H1 (cell line): Measurements from ENCODE around the gene USP35. TPM values are rescaled to one million over a fixed set of nuclear protein-coding genes. Genes with fewer than 3 reads are reported as not detected.

Source experiments
- CTCF ChIA-PET: fragments of 300-600 bp; sonication (Branson Sonifier 250); formaldehyde crosslinking; loops from one replicate; lab custom pipeline; 2021; ENCODE audit not compliant: partially characterized antibody; lab: Charles Lee
- POLR2A ChIA-PET: fragments of 300-600 bp; sonication (Branson Sonifier 250); formaldehyde crosslinking; loops from one replicate; lab custom pipeline; 2021; ENCODE audit warnings: inconsistent platforms; ENCODE audit not compliant: partially characterized antibody; lab: Charles Lee
- DNase-seq, 2 experiments: peaks; one replicate each; pipeline versions ENCODE4 v3.0.0 to v3.0.0-alpha.2; 2010 to 2022; ENCODE audit warnings: low spot score in 2 of 2, low read depth in 1 of 2, mixed read lengths in 1 of 2
- FAIRE-seq: peaks from 2 replicates; lab custom pipeline; 2011; peaks lifted over from hg19 to GRCh38; lab: Jason Lieb, UNC
- H2AFZ ChIP-seq: 2 replicates; pipeline ENCODE4 v1.8.1; 2012; ENCODE audit warnings: low read length, inconsistent platforms
- H2AK5ac ChIP-seq: 2 replicates; pipeline ENCODE4 v1.6.1; 2013; ENCODE audit warnings: low read depth, low read length
- H2BK120ac ChIP-seq: replicated peaks from 2 replicates; pipeline ENCODE3; 2013; ENCODE audit warnings: low read depth, low read length, inconsistent platforms
- H2BK12ac ChIP-seq: 2 replicates; pipeline ENCODE4 v1.6.1; 2013; ENCODE audit warnings: low read depth, low read length
- H2BK15ac ChIP-seq: 2 replicates; pipeline ENCODE4 v1.6.1; 2013; ENCODE audit warnings: low read length
- H2BK20ac ChIP-seq: 2 replicates; pipeline ENCODE4 v1.6.1; 2013; ENCODE audit warnings: low read length
- H2BK5ac ChIP-seq: 2 replicates; pipeline ENCODE4 v1.6.1; 2013; ENCODE audit warnings: low read depth, low read length
- H3K14ac ChIP-seq: 2 replicates; pipeline ENCODE4 v1.6.1; 2013; ENCODE audit warnings: inconsistent platforms; ENCODE audit not compliant: insufficient read length
- H3K18ac ChIP-seq: 2 replicates; pipeline ENCODE4 v1.6.1; 2013; ENCODE audit warnings: low read length; ENCODE audit errors: extremely low read depth
- H3K23ac ChIP-seq: 2 replicates; pipeline ENCODE4 v1.6.1; 2013; ENCODE audit warnings: inconsistent platforms; ENCODE audit not compliant: insufficient read length
- H3K23me2 ChIP-seq: 2 replicates; pipeline ENCODE4 v1.6.1; 2013; ENCODE audit warnings: low read depth, low read length
- H3K27ac ChIP-seq: 2 replicates; pipeline ENCODE4 v1.6.1; 2011; ENCODE audit warnings: low read depth, low read length, inconsistent platforms
- H3K27me3 ChIP-seq, 4 experiments: replicated peaks in 1 of 4; 1 replicate in 1 of 4; 2 replicates in 3 of 4; pipeline versions ENCODE4 v1.6.1 to v1.8.1; 2011 to 2013; ENCODE audit warnings: low read length in 3 of 4, mild to moderate bottlenecking in 3 of 4, inconsistent platforms in 2 of 4, mixed read lengths in 2 of 4, moderate library complexity in 1 of 4; ENCODE audit not compliant: control insufficient read depth in 3 of 4, insufficient read depth in 3 of 4; ENCODE audit errors: extremely low read depth in 1 of 4
- H3K36me3 ChIP-seq, 4 experiments: 2 replicates each; pipeline versions ENCODE4 v1.6.1 to v1.8.1; 2011 to 2013; ENCODE audit warnings: mild to moderate bottlenecking in 4 of 4, low read length in 3 of 4, moderate library complexity in 2 of 4, control low read depth in 1 of 4, inconsistent platforms in 1 of 4; ENCODE audit not compliant: insufficient read depth in 4 of 4, control insufficient read depth in 2 of 4
- H3K4ac ChIP-seq: replicated peaks from 2 replicates; pipeline ENCODE3; 2013; ENCODE audit warnings: low read length, low read depth, mixed read lengths, inconsistent platforms; ENCODE audit not compliant: insufficient read length
- H3K4me1 ChIP-seq, 4 experiments: replicated peaks in 1 of 4; 1 replicate in 1 of 4; 2 replicates in 3 of 4; pipeline versions ENCODE4 v1.6.1 to v1.8.1; 2011 to 2013; ENCODE audit warnings: low read length in 3 of 4, inconsistent platforms in 2 of 4, mixed read lengths in 1 of 4; ENCODE audit not compliant: insufficient read depth in 4 of 4, control insufficient read depth in 3 of 4
- H3K4me2 ChIP-seq, 2 experiments: 2 replicates each; pipeline versions ENCODE4 v1.6.1 to v1.8.1; 2011 to 2013; ENCODE audit warnings: low read depth in 2 of 2, low read length in 2 of 2, control low read depth in 1 of 2, inconsistent platforms in 1 of 2, mild to moderate bottlenecking in 1 of 2; ENCODE audit not compliant: insufficient read depth in 1 of 2
- H3K4me3 ChIP-seq, 4 experiments: fragments of 200-600, 300-600 bp in 1 of 4; sonication (generic), shearing (Covaris generic), sonication (Bioruptor Twin) in 1 of 4; 2 replicates each; pipeline versions ENCODE4 v1.5.1 to v1.8.1; 2011 to 2016; ENCODE audit warnings: low read length in 4 of 4, low read depth in 3 of 4, control low read depth in 2 of 4, inconsistent platforms in 2 of 4, mild to moderate bottlenecking in 2 of 4, mixed read lengths in 1 of 4, moderate library complexity in 1 of 4; ENCODE audit not compliant: insufficient read depth in 2 of 4; ENCODE audit errors: extremely low read depth in 1 of 4
- H3K56ac ChIP-seq: replicated peaks from 2 replicates; pipeline ENCODE3; 2013; ENCODE audit warnings: low read depth, mild to moderate bottlenecking, mixed read lengths, low read length, inconsistent platforms; ENCODE audit not compliant: insufficient read length
- H3K79me1 ChIP-seq: 2 replicates; pipeline ENCODE4 v1.6.1; 2013; ENCODE audit warnings: low read depth, low read length, control low read depth
- H3K79me2 ChIP-seq, 2 experiments: 2 replicates each; pipeline versions ENCODE4 v1.6.1 to v1.8.1; 2012 to 2013; ENCODE audit warnings: low read length in 2 of 2, mild to moderate bottlenecking in 2 of 2, inconsistent platforms in 1 of 2; ENCODE audit not compliant: insufficient read depth in 2 of 2, control insufficient read depth in 1 of 2
- H3K9ac ChIP-seq, 4 experiments: replicated peaks in 1 of 4; 1 replicate in 1 of 4; 2 replicates in 3 of 4; pipeline versions ENCODE4 v1.6.1 to v1.8.1; 2011 to 2013; ENCODE audit warnings: low read depth in 3 of 4, low read length in 3 of 4, control low read depth in 2 of 4, mild to moderate bottlenecking in 2 of 4, moderate library complexity in 2 of 4, inconsistent platforms in 1 of 4; ENCODE audit errors: extremely low read depth in 1 of 4
- H3K9me3 ChIP-seq, 2 experiments: 2 replicates each; pipeline versions ENCODE4 v1.6.1 to v1.8.1; 2012 to 2013; ENCODE audit warnings: mild to moderate bottlenecking in 2 of 2, moderate library complexity in 2 of 2, control low read depth in 1 of 2, inconsistent platforms in 1 of 2, low read depth in 1 of 2, low read length in 1 of 2, mixed read lengths in 1 of 2; ENCODE audit not compliant: insufficient read depth in 2 of 2
- H4K20me1 ChIP-seq, 2 experiments: replicated peaks in 1 of 2; 2 replicates each; pipeline versions ENCODE3 to v1.8.1; 2011 to 2013; ENCODE audit warnings: inconsistent platforms in 2 of 2, low read length in 2 of 2, mild to moderate bottlenecking in 1 of 2; ENCODE audit not compliant: insufficient read depth in 2 of 2, control insufficient read depth in 1 of 2
- H4K5ac ChIP-seq: 2 replicates; pipeline ENCODE4 v1.6.1; 2013; ENCODE audit warnings: low read length, low read depth, mixed read lengths, inconsistent platforms; ENCODE audit not compliant: insufficient read length
- H4K8ac ChIP-seq: 2 replicates; pipeline ENCODE4 v1.8.0; 2013; ENCODE audit warnings: mild to moderate bottlenecking, moderate library complexity, low read length, inconsistent platforms; ENCODE audit not compliant: insufficient read depth; ENCODE audit errors: extremely low read depth
- H4K91ac ChIP-seq: replicated peaks from 2 replicates; pipeline ENCODE3; 2013; ENCODE audit warnings: low read length, mixed read lengths, inconsistent platforms; ENCODE audit not compliant: insufficient read length
- CBX8 ChIP-seq: fragments of 300-800, 300-1000 bp; sonication (generic); IDR thresholded peaks from 2 replicates; pipeline ENCODE4 v1.7.1; 2016; ENCODE audit warnings: low read depth, low read length, borderline replicate concordance
- EP300 ChIP-seq, 2 experiments: IDR thresholded peaks; 1 replicate in 1 of 2; 2 replicates in 1 of 2; pipeline ENCODE4 v1.6.1; 2011 to 2012; ENCODE audit warnings: low read depth in 2 of 2, low read length in 2 of 2, mild to moderate bottlenecking in 2 of 2, borderline replicate concordance in 1 of 2, inconsistent platforms in 1 of 2, moderate library complexity in 1 of 2
- FOSL1 ChIP-seq: IDR thresholded peaks from 2 replicates; pipeline ENCODE4 v1.6.1; 2011; ENCODE audit warnings: mild to moderate bottlenecking, low read depth, low read length, moderate library complexity; ENCODE audit not compliant: insufficient read depth
- JUND ChIP-seq: IDR thresholded peaks from 2 replicates; pipeline ENCODE4 v1.6.1; 2011; ENCODE audit warnings: mild to moderate bottlenecking, improper control_type of control experiment, low read length
- KDM4A ChIP-seq: IDR thresholded peaks from one replicate; pipeline ENCODE4 v1.7.1; 2012; ENCODE audit warnings: low read depth, mild to moderate bottlenecking, moderate library complexity, low read length, inconsistent platforms; ENCODE audit not compliant: severe bottlenecking
- MAFK ChIP-seq: IDR thresholded peaks from 2 replicates; pipeline ENCODE4 v1.6.1; 2012; ENCODE audit warnings: low read depth, mild to moderate bottlenecking, improper control_type of control experiment, low read length
- POLR2A ChIP-seq, 2 experiments: IDR thresholded peaks; 1 replicate in 1 of 2; 2 replicates in 1 of 2; pipeline ENCODE4 v1.6.1; 2011; ENCODE audit warnings: low read depth in 2 of 2, low read length in 2 of 2, mild to moderate bottlenecking in 2 of 2; ENCODE audit errors: control extremely low read depth in 1 of 2
- POLR2AphosphoS5 ChIP-seq: IDR thresholded peaks from 2 replicates; pipeline ENCODE4 v1.6.1; 2011; ENCODE audit warnings: low read depth, low read length
- POU5F1 ChIP-seq: IDR thresholded peaks from 2 replicates; pipeline ENCODE4 v1.6.1; 2011; ENCODE audit warnings: low read depth, mild to moderate bottlenecking, low read length, moderate library complexity
- SIN3A ChIP-seq, 2 experiments: IDR thresholded peaks in 1 of 2; conservative IDR thresholded peaks in 1 of 2; 2 replicates each; pipeline ENCODE4 v1.6.1; 2011 to 2012; ENCODE audit warnings: low read length in 2 of 2, improper control_type of control experiment in 1 of 2, low read depth in 1 of 2, mild to moderate bottlenecking in 1 of 2
- TBP ChIP-seq: IDR thresholded peaks from 2 replicates; pipeline ENCODE4 v1.6.1; 2011; ENCODE audit warnings: low read depth, low read length, improper control_type of control experiment
- WGBS, 2 experiments: shearing (Covaris generic) in 1 of 2; methylation state at CpG; one replicate each; pipeline versions ENCODE4 v1.1.6 to v1.1.7; 2013 to 2015; ENCODE audit warnings: low lambda C conversion rate in 2 of 2, mixed read lengths in 2 of 2, inconsistent platforms in 1 of 2, low coverage in 1 of 2, missing lambda C conversion rate in 1 of 2; ENCODE audit not compliant: insufficient replicate concordance in 2 of 2, insufficient coverage in 1 of 2, insufficient read length in 1 of 2; ENCODE audit errors: extremely low coverage in 1 of 2, missing lambda C conversion rate in 1 of 2; 5-methylcytosine and 5-hydroxymethylcytosine counted together
- polyA plus RNA-seq, 7 experiments: library from polyadenylated mRNA; depleted of rRNA in 3 of 7; stranded (reverse) in 5 of 7; unstranded in 2 of 7; fragments of >200 nt in 5 of 7; fragments of 200-250 nt in 2 of 7; gene quantifications; 1 replicate in 5 of 7; 2 replicates in 1 of 7; 4 replicates in 1 of 7; pipeline versions ENCODE4 v1.2.1 to v1.2.3, GENCODE V29; 2011 to 2013; ENCODE audit warnings: missing spikeins in 2 of 7, mixed read lengths in 2 of 7
- total RNA-seq: library from RNA; stranded (reverse); fragmentation: NEBNext Ultra II Directional; extraction: Animal tissue kit (Norgen Biotek cat#: 25700); gene quantifications from 2 replicates; pipeline ENCODE4 v1.2.1, GENCODE V29; 2021
- TF ChIP-seq, protein P1 (sequence below), 3 experiments: IDR thresholded peaks; 1 replicate in 2 of 3; 2 replicates in 1 of 3; pipeline versions ENCODE4 v1.5.1 to v1.6.1; 2011; ENCODE audit warnings: low read length in 3 of 3, mild to moderate bottlenecking in 3 of 3, inconsistent platforms in 2 of 3, low read depth in 1 of 3, moderate library complexity in 1 of 3; ENCODE audit not compliant: insufficient read depth in 1 of 3; ENCODE audit errors: control extremely low read depth in 1 of 3

Gene USP35
- total and polyA plus RNA-seq, 2 of the 8 experiments (the other 6 are each of a cell fraction or from before 2014, with no cell fraction given): 4.6 to 6.8 TPM

DNA sequence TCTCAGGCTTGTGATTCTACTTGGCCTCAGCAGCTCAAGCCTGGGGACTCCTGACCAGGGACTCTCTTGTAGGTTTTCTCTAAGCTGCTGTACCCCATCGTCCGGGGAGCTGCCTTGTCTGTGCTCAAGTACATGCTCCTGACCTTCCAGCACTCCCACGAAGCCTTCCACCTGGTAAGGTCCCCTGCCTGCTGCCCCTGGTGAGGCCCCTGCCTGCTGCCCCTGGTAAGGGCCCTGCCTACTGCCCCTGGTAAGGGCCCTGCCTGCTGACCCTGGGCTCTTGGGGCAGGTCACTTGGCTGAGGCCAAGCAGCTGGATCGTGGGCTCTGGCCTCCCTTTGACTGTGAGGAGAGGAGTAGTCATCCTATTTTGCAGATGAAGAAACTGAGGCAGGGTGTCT is 11.3 kb downstream of the USP35 start:
- WGBS, 2 experiments: 91% methylated on average over 4 of the region's 4 CpGs; no CpG with 5 or more reads in 1 of the 2 experiments
- H3K4me3 ChIP-seq: no peak overlapping the region
- H3K4me2 ChIP-seq: no peak overlapping the region
- H3K4me1 ChIP-seq: no peaks in the 10 kb centered on the region
- ChIA-PET CTCF (interaction anchor here (0.7 kb wide), 1 partner anchor 365 kb away, joined by 3 read pairs; no protein-coding TSS in a partner anchor), POLR2A (interaction anchor here (1.3 to 4.2 kb wide), 2 partner anchors 11 to 12 kb away, joined by 3 to 16 read pairs; partner anchors contain the start of genes KCTD21 and USP35)
- no peak overlapping the region for H2BK20ac ChIP-seq
- no peaks in the 10 kb centered on the region for H3K79me1 ChIP-seq
- no peaks in the 10 kb centered on the region for H3K79me2 ChIP-seq
- no peaks in the 10 kb centered on the region for H3K23me2 ChIP-seq
- H3K18ac ChIP-seq: no peak overlapping the region
- H3K56ac ChIP-seq: no peak overlapping the region
- peaks cover 0 to 4% of the 10 kb centered on the region in 2 experiments for H4K20me1 ChIP-seq
- no peak overlapping the region for H3K27ac ChIP-seq
- H2BK120ac ChIP-seq: no peak overlapping the region
- no peak overlapping the region for H3K23ac ChIP-seq
- H3K9ac ChIP-seq: no peak overlapping the region
- no peak overlapping the region for H4K91ac ChIP-seq
- H3K14ac ChIP-seq: no peak overlapping the region
- DNase-seq (no peak), FAIRE-seq (no peak)
- H3K9me3 ChIP-seq: no peaks in the 10 kb centered on the region
- H2AK5ac ChIP-seq: no peak overlapping the region
- no peak overlapping the region for H2AFZ ChIP-seq
- no peak overlapping the region for H4K5ac ChIP-seq
- H3K36me3 ChIP-seq: no peaks in the 10 kb centered on the region
- H4K8ac ChIP-seq: no peak overlapping the region; the same call in 1 of the 2 replicates
- H3K4ac ChIP-seq: no peak overlapping the region
- H3K27me3 ChIP-seq: no peaks in the 10 kb centered on the region
- no peak overlapping the region for H2BK15ac ChIP-seq
- no peak overlapping the region for H2BK5ac ChIP-seq
- H2BK12ac ChIP-seq: no peak overlapping the region
- no peak for TF ChIP-seq CBX8
- TF ChIP-seq EP300 (IDR thresholded peaks at IDR 0.05; ENCODE audit: borderline replicate concordance in 1 of 2, low read depth in 2 of 2, low read length in 2 of 2): no peak
- TF ChIP-seq KDM4A: no peak
- no peak for TF ChIP-seq POLR2AphosphoS5
- no peak for TF ChIP-seq JUND
- TF ChIP-seq POU5F1: no peak
- TF ChIP-seq FOSL1: no peak
- no peak for TF ChIP-seq MAFK
- TF ChIP-seq SIN3A (conservative IDR thresholded peaks at IDR 0.05 in 1 of 2, IDR thresholded peaks at IDR 0.05 in 1 of 2; ENCODE audit: low read depth in 1 of 2, low read length in 2 of 2): no peak
- TF ChIP-seq POLR2A (IDR thresholded peaks at IDR 0.05; ENCODE audit: control extremely low read depth in 1 of 2, low read depth in 2 of 2, low read length in 2 of 2): no peak
- TF ChIP-seq, protein P1, sequence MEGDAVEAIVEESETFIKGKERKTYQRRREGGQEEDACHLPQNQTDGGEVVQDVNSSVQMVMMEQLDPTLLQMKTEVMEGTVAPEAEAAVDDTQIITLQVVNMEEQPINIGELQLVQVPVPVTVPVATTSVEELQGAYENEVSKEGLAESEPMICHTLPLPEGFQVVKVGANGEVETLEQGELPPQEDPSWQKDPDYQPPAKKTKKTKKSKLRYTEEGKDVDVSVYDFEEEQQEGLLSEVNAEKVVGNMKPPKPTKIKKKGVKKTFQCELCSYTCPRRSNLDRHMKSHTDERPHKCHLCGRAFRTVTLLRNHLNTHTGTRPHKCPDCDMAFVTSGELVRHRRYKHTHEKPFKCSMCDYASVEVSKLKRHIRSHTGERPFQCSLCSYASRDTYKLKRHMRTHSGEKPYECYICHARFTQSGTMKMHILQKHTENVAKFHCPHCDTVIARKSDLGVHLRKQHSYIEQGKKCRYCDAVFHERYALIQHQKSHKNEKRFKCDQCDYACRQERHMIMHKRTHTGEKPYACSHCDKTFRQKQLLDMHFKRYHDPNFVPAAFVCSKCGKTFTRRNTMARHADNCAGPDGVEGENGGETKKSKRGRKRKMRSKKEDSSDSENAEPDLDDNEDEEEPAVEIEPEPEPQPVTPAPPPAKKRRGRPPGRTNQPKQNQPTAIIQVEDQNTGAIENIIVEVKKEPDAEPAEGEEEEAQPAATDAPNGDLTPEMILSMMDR (IDR thresholded peaks at IDR 0.05; ENCODE audit: control extremely low read depth in 1 of 3, insufficient read depth in 1 of 3, low read depth in 1 of 3, low read length in 3 of 3): no peak
- no peak for TF ChIP-seq TBP
